Ishikawa (cell line): Measurements from ENCODE around the gene NF2.

Experiments used
- CEBPB ChIP-seq: IDR thresholded peaks from 2 replicates; pipeline ENCODE4 v1.6.1; 2012
- CREB1 ChIP-seq: IDR thresholded peaks from 2 replicates; pipeline ENCODE4 v1.6.1; 2012; ENCODE audit warnings: low read depth
- EGR1 ChIP-seq: IDR thresholded peaks from 2 replicates; pipeline ENCODE4 v1.6.1; 2012
- EP300 ChIP-seq: IDR thresholded peaks from 2 replicates; pipeline ENCODE4 v1.6.1; 2012; ENCODE audit warnings: borderline replicate concordance
- FOXM1 ChIP-seq: IDR thresholded peaks from 2 replicates; pipeline ENCODE4 v1.6.1; 2012; ENCODE audit warnings: low read depth, borderline replicate concordance
- NFIC ChIP-seq: IDR thresholded peaks from 2 replicates; pipeline ENCODE4 v1.6.1; 2012
- RAD21 ChIP-seq: IDR thresholded peaks from 2 replicates; pipeline ENCODE4 v1.6.1; 2012; ENCODE audit warnings: low read depth
- TAF1 ChIP-seq: IDR thresholded peaks from 2 replicates; pipeline ENCODE4 v1.6.1; 2012; ENCODE audit warnings: low read depth, mild to moderate bottlenecking
- TCF12 ChIP-seq: IDR thresholded peaks from 2 replicates; pipeline ENCODE4 v1.6.1; 2012; ENCODE audit warnings: low read depth
- TEAD4 ChIP-seq: IDR thresholded peaks from 2 replicates; pipeline ENCODE4 v1.6.1; 2012
- YY1 ChIP-seq: IDR thresholded peaks from 2 replicates; pipeline ENCODE4 v1.6.1; 2012; ENCODE audit warnings: low read depth
- ZBTB7A ChIP-seq: IDR thresholded peaks from 2 replicates; pipeline ENCODE4 v1.6.1; 2012; ENCODE audit warnings: low read depth
- TF ChIP-seq, protein P1 (sequence below): IDR thresholded peaks from 2 replicates; pipeline ENCODE4 v1.6.1; 2012; ENCODE audit warnings: low read depth, mild to moderate bottlenecking
- TF ChIP-seq, protein P2 (sequence below): IDR thresholded peaks from 2 replicates; pipeline ENCODE4 v1.6.1; 2012
- TF ChIP-seq, protein P3 (sequence below): IDR thresholded peaks from 2 replicates; pipeline ENCODE4 v1.6.1; 2012

The NF2 gene

DNA sequence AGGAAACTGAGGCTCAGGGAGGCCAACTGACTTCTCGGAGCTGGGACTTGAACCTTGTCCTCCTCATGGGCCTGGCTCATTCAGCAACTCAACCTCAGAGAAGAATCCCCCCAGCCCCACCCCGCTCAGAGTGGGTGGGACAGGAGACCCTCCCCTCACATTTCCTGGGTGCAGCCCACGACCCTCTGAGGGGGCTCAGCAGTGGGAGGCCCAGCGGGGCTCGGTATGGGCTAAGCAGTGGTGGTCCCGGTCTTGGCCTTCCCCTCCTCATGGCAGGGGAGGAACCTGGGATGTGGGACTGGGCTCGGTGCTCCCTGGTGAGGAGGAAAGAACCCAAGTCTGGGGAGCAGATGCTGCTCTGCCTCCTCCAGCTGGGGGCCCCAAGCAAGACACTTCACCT lies 102.2 kb downstream of the NF2 start:
- no peak for TF ChIP-seq EP300
- TF ChIP-seq, protein P1, sequence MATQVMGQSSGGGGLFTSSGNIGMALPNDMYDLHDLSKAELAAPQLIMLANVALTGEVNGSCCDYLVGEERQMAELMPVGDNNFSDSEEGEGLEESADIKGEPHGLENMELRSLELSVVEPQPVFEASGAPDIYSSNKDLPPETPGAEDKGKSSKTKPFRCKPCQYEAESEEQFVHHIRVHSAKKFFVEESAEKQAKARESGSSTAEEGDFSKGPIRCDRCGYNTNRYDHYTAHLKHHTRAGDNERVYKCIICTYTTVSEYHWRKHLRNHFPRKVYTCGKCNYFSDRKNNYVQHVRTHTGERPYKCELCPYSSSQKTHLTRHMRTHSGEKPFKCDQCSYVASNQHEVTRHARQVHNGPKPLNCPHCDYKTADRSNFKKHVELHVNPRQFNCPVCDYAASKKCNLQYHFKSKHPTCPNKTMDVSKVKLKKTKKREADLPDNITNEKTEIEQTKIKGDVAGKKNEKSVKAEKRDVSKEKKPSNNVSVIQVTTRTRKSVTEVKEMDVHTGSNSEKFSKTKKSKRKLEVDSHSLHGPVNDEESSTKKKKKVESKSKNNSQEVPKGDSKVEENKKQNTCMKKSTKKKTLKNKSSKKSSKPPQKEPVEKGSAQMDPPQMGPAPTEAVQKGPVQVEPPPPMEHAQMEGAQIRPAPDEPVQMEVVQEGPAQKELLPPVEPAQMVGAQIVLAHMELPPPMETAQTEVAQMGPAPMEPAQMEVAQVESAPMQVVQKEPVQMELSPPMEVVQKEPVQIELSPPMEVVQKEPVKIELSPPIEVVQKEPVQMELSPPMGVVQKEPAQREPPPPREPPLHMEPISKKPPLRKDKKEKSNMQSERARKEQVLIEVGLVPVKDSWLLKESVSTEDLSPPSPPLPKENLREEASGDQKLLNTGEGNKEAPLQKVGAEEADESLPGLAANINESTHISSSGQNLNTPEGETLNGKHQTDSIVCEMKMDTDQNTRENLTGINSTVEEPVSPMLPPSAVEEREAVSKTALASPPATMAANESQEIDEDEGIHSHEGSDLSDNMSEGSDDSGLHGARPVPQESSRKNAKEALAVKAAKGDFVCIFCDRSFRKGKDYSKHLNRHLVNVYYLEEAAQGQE, result no peak
- TF ChIP-seq, protein P2, sequence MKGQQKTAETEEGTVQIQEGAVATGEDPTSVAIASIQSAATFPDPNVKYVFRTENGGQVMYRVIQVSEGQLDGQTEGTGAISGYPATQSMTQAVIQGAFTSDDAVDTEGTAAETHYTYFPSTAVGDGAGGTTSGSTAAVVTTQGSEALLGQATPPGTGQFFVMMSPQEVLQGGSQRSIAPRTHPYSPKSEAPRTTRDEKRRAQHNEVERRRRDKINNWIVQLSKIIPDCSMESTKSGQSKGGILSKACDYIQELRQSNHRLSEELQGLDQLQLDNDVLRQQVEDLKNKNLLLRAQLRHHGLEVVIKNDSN, result no peak
- TF ChIP-seq ZBTB7A, result no peak
- no peak for TF ChIP-seq TEAD4
- TF ChIP-seq NFIC, result no peak
- TF ChIP-seq CEBPB, result no peak
- TF ChIP-seq RAD21, result no peak
- TF ChIP-seq YY1, result no peak
- TF ChIP-seq FOXM1, result no peak
- no peak for TF ChIP-seq TAF1
- TF ChIP-seq, protein P3, sequence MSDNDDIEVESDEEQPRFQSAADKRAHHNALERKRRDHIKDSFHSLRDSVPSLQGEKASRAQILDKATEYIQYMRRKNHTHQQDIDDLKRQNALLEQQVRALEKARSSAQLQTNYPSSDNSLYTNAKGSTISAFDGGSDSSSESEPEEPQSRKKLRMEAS, result no peak
- no peak for TF ChIP-seq CREB1

DNA sequence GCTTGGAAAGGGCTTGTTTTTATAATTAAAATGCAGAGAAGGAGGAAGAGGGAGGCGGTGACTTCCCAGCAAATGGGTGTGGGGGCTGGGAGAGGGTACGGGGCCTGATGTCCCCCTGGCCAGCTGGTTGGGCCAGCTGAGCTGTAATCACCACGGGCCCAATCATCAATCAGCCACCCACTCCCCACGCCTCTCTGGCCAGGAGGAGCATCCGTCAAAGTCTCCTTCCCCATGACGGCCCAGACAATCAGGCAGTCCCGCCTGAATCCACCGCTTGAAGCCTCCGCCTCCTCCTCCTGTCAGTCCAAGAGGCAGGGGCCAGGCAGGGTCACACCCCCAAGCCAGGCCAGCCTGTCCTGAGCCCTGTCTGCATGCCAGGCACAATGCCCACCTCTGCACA lies 103.1 kb downstream of the NF2 start:
- no peak for TF ChIP-seq RAD21
- TF ChIP-seq EGR1, result no peak
- TF ChIP-seq ZBTB7A, result no peak
- TF ChIP-seq TAF1, result no peak
- TF ChIP-seq NFIC, result no peak
- TF ChIP-seq, protein P1, result no peak
- no peak for TF ChIP-seq TCF12
- no peak for TF ChIP-seq CREB1
- TF ChIP-seq FOXM1, result no peak
- no peak for TF ChIP-seq YY1
- TF ChIP-seq CEBPB, result no peak
- no peak for TF ChIP-seq EP300
- TF ChIP-seq, protein P2, result no peak
- TF ChIP-seq, protein P3, result no peak
- no peak for TF ChIP-seq TEAD4

DNA sequence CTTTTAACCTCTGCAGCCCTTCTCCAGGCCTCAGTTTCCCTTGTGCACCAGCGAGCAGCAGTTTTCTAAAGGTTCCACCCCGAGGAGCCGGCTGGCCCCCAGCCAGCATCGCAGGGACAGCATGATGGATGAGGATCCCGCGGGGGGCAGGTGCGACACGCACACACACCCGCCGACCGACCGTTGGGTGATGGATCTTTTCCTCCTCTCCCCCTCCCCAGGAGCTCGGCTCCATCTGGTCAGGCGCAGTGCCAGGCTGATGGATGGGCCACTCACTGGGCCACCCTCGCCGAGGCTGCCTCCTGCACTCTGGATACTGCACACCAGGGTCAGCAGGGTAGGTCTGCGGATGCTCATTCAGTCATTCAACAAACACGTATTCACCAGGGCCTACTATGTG lies 103.6 kb downstream of the NF2 start:
- TF ChIP-seq EGR1, result no peak
- TF ChIP-seq NFIC, result peak; percentile 37; the same call in 1 of the 2 replicates
- TF ChIP-seq, protein P1, result no peak

DNA sequence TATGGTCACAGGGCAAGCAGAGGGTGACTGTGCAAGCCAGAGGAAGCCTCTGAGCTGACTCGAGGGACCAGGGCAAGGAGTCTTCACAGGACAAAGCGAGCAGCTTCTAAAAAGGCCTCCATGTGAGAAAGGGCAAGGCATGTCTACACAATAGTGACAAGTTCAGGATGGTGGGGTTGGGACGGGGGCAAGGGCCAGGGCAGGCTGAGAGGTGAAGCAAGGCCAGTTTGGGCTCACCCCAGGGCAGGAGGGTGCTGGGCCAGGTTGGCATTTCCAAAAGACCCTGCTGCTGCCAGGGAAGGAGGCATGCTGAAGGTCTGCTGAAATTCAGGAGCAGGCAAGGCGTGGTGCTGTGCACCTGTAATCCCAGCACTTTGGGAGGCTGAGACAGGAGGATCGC lies 104.0 kb downstream of the NF2 start:
- TF ChIP-seq FOXM1 (no peak), EGR1 (no peak), CREB1 (no peak), EP300 (no peak), CEBPB (no peak), ZBTB7A (no peak), TEAD4 (no peak), RAD21 (no peak), TAF1 (no peak), NFIC (no peak), TCF12 (no peak), YY1 (no peak)
- TF ChIP-seq, protein P2, result no peak
- TF ChIP-seq, protein P3, result no peak
- TF ChIP-seq, protein P1, result no peak
